Measurements from ENCODE around the gene IGF2R.

IGF2R gene

GRCh38 chr6:159971341-159972178, 2.7 kb downstream of the IGF2R start:
- Histone ChIP-seq H4K20me1 (ENCODE audit: insufficient read depth, low read length) (peaks cover 51% of the 10 kb centered on the region), H3K9ac (ENCODE audit: low read depth, low read length) (peak overlapping the region; percentile 95), H3K4me2 (ENCODE audit: insufficient read depth, low read length) (peak overlapping the region; percentile 73), H3K36me3 (ENCODE audit: insufficient read depth, low read length) (peaks cover 11% of the 10 kb centered on the region; the same call in 1 of the 2 replicates), H3K4me1 (ENCODE audit: insufficient read depth, low read length) (peaks cover 75% of the 10 kb centered on the region), H3K79me2 (ENCODE audit: insufficient read depth, low read length) (peaks cover 73% of the 10 kb centered on the region), H3K9me3 (ENCODE audit: insufficient read depth, low read length, severe bottlenecking) (no peaks in the 10 kb centered on the region), H2AFZ (ENCODE audit: low read depth, low read length) (no peak overlapping the region), H3K27me3 (ENCODE audit: insufficient read depth, low read length, poor library complexity) (no peaks in the 10 kb centered on the region), H3K4me3 (ENCODE audit: low read depth in 1 of 2, low read length in 2 of 2) (peak overlapping the region in 1 of 2 experiments; percentile 76; a peak in 2 of 4 replicates), H3K27ac (ENCODE audit: low read length) (peak overlapping the region; percentile 79)
- DNase-seq (no peak), ATAC-seq (ENCODE audit: insufficient read depth, low read depth) (no peak)
- TF ChIP-seq CTCF (IDR thresholded peaks at IDR 0.05; ENCODE audit: borderline replicate concordance, extremely low read depth, low read length, poor library complexity, severe bottlenecking) (no peak), EZH2 (IDR thresholded peaks at IDR 0.05; ENCODE audit: borderline replicate concordance, low read depth, low read length, severe bottlenecking) (no peak)

GRCh38 chr6:159972506-159973268, 3.8 kb downstream of the IGF2R start:
- no peak overlapping the region for H2AFZ ChIP-seq (ENCODE audit: low read depth, low read length)
- peaks cover 62% of the 10 kb centered on the region for H4K20me1 ChIP-seq (ENCODE audit: insufficient read depth, low read length)
- H3K79me2 ChIP-seq (ENCODE audit: insufficient read depth, low read length), result peaks cover 85% of the 10 kb centered on the region
- no peaks in the 10 kb centered on the region for H3K27me3 ChIP-seq (ENCODE audit: insufficient read depth, low read length, poor library complexity)
- DNase-seq (no peak), ATAC-seq (ENCODE audit: insufficient read depth, low read depth) (no peak)
- H3K4me1 ChIP-seq (ENCODE audit: insufficient read depth, low read length), result peaks cover 86% of the 10 kb centered on the region
- H3K4me3 ChIP-seq (ENCODE audit: low read depth in 1 of 2, low read length in 2 of 2), result peak overlapping the region in 1 of 2 experiments; percentile 30; a peak in 2 of 4 replicates
- no peaks in the 10 kb centered on the region for H3K9me3 ChIP-seq (ENCODE audit: insufficient read depth, low read length, severe bottlenecking)
- H3K4me2 ChIP-seq (ENCODE audit: insufficient read depth, low read length), result peak overlapping the region; percentile 73
- H3K36me3 ChIP-seq (ENCODE audit: insufficient read depth, low read length), result peaks cover 11% of the 10 kb centered on the region; the same call in 1 of the 2 replicates
- peak overlapping the region; percentile 95; the same call in 1 of the 2 replicates for H3K9ac ChIP-seq (ENCODE audit: low read depth, low read length)
- TF ChIP-seq EZH2 (IDR thresholded peaks at IDR 0.05; ENCODE audit: borderline replicate concordance, low read depth, low read length, severe bottlenecking) (no peak), CTCF (IDR thresholded peaks at IDR 0.05; ENCODE audit: borderline replicate concordance, extremely low read depth, low read length, poor library complexity, severe bottlenecking) (no peak)
- H3K27ac ChIP-seq (ENCODE audit: low read length), result peak overlapping the region; percentile 56

- ATAC-seq (ENCODE audit: insufficient read depth, low read depth), result no peak
- H3K27ac ChIP-seq (ENCODE audit: low read length), result peak overlapping the region; percentile 56
- 0 out of 2 replicates have a peak overlapping the region, but pooled peaks have one; percentile 13 for H3K9ac ChIP-seq (ENCODE audit: low read depth, low read length)
- peak overlapping the region; percentile 73 for H3K4me2 ChIP-seq (ENCODE audit: insufficient read depth, low read length)
- H3K9me3 ChIP-seq (ENCODE audit: insufficient read depth, low read length, severe bottlenecking), result no peaks in the 10 kb centered on the region
- peaks cover 68% of the 10 kb centered on the region for H4K20me1 ChIP-seq (ENCODE audit: insufficient read depth, low read length)
- H3K4me3 ChIP-seq (ENCODE audit: low read depth in 1 of 2, low read length in 2 of 2), result no peak overlapping the region
- no peak for TF ChIP-seq EZH2 (IDR thresholded peaks at IDR 0.05; ENCODE audit: borderline replicate concordance, low read depth, low read length, severe bottlenecking)
- TF ChIP-seq CTCF (IDR thresholded peaks at IDR 0.05; ENCODE audit: borderline replicate concordance, extremely low read depth, low read length, poor library complexity, severe bottlenecking), result no peak
- no peak overlapping the region for H2AFZ ChIP-seq (ENCODE audit: low read depth, low read length)
- H3K4me1 ChIP-seq (ENCODE audit: insufficient read depth, low read length), result peaks cover 86% of the 10 kb centered on the region
- H3K79me2 ChIP-seq (ENCODE audit: insufficient read depth, low read length), result peaks cover 92% of the 10 kb centered on the region
- no peak for DNase-seq
- peaks cover 11% of the 10 kb centered on the region; the same call in 1 of the 2 replicates for H3K36me3 ChIP-seq (ENCODE audit: insufficient read depth, low read length)
- H3K27me3 ChIP-seq (ENCODE audit: insufficient read depth, low read length, poor library complexity), result no peaks in the 10 kb centered on the region
These were observed 4.5 kb downstream of the IGF2R start for GRCh38 chr6:159973406-159973805.
